LNCAP (cell line): Measurements from ENCODE around the gene CCDC141.

Experiments used
- CTCF ChIP-seq: fragments of 450-650 bp; IDR thresholded peaks from 2 replicates; pipeline ENCODE4 v1.5.1; 2017; ENCODE audit warnings: mild to moderate bottlenecking

CCDC141 gene

GRCh38 chr2:179071810-179072355 lies 21.9 kb upstream of the CCDC141 start:
- no peak for TF ChIP-seq CTCF

GRCh38 chr2:179070895-179071294 lies 21.0 kb upstream of the CCDC141 start:
- TF ChIP-seq CTCF: no peak

GRCh38 chr2:179069685-179070084 lies 19.7 kb upstream of the CCDC141 start:
- no peak for TF ChIP-seq CTCF

GRCh38 chr2:179068991-179069643 lies 19.2 kb upstream of the CCDC141 start:
- TF ChIP-seq CTCF: no peak

GRCh38 chr2:179059026-179059700 lies 9.2 kb upstream of the CCDC141 start:
- no peak for TF ChIP-seq CTCF

GRCh38 chr2:179057737-179058136 lies 7.8 kb upstream of the CCDC141 start:
- TF ChIP-seq CTCF: no peak

GRCh38 chr2:179051250-179051649 lies 1.3 kb upstream of the CCDC141 start:
- no peak for TF ChIP-seq CTCF
